ENCODE results near the gene TTLL11.

Gene TTLL11

DNA sequence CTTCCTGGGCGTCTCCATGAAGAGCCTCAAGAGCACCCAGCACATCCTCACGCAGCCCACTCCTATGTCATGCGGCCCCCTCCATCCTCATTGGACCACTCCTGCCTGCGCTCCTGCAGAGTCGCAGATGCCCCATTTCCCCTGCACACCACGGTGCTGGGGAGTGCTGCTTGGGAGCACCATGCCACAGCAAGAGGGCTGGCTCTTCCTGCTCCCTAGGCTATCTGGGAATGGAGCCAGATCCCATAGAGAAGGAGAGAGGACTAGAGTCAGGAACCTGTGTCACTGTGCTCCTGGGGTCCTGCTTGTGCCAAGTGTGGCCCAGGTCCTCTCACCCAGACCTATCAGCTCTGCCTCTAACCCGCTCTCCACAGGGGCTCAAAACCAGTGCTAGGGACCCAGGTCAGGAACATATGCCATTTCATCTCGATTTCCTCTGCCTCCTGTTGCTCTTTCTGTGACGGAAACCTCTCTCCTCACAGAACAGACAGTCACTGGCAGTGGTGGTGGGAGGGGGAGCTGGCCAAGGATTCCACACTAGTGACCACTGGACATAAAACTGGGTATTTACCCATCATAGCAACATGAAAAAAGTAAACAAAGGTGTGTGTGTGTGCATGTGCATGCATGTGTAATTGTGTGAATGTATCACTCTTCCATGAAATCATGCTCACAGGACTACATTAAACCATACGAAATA lies 178.4 kb downstream of the TTLL11 start:
- Histone ChIP-seq H3K4me1 (ENCODE audit: control insufficient read depth in 2 of 2, insufficient read depth in 2 of 2, low read length in 2 of 2) (peaks cover 6 to 20% of the 10 kb centered on the region in 2 donors), H3K9me3 (ENCODE audit: control insufficient read depth in 2 of 2, low read length in 2 of 2) (no peaks in the 10 kb centered on the region), H3K27ac (ENCODE audit: low read depth in 2 of 2, low read length in 2 of 2) (peak overlapping the region; percentile 67 to 69), H3K4me3 (ENCODE audit: low read length in 2 of 2) (no peak overlapping the region), H3K27me3 (ENCODE audit: control insufficient read depth in 2 of 2, insufficient read depth in 2 of 2, low read length in 2 of 2) (no peaks in the 10 kb centered on the region), H3K36me3 (ENCODE audit: control insufficient read depth in 2 of 2, insufficient read depth in 2 of 2, low read length in 2 of 2) (no peaks in the 10 kb centered on the region), H3K9ac (ENCODE audit: low read depth in 1 of 2, low read length in 2 of 2) (no peak overlapping the region)

DNA sequence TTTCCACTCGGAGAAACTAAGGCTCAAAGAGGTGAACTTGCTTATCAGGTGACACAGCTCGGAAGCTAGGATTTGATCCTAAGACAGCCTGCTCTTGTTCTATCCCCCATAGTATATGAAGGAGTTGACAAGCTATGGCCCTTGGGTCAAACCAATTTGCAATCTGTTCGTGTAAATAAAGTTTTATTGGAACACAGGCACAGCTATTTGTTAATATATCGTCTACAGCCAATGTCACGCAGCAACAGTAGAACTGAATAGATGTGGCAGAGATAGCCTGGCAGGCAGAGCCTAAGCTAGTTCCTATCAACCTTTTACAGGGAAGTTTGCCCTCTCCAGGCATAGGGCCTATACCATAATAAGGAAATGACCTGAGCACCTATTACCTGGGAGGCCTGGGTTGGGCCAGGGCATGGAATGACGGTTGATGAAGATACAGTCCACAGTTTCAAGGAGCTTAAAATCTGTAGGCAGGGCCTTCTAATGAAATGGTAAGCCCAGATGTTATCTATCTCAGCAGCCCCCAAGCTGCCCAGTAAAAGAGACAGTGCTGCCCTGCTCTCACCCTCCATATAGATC lies 179.0 kb downstream of the TTLL11 start:
- H3K27me3 ChIP-seq (ENCODE audit: control insufficient read depth in 2 of 2, insufficient read depth in 2 of 2, low read length in 2 of 2) = no peaks in the 10 kb centered on the region

GRCh38 chr9:121912812-121913627 lies 180.1 kb downstream of the TTLL11 start:
- Histone ChIP-seq H3K4me3 (ENCODE audit: low read length in 2 of 2) (no peak overlapping the region), H3K9me3 (ENCODE audit: control insufficient read depth in 2 of 2, low read length in 2 of 2) (no peaks in the 10 kb centered on the region), H3K36me3 (ENCODE audit: control insufficient read depth in 2 of 2, insufficient read depth in 2 of 2, low read length in 2 of 2) (no peaks in the 10 kb centered on the region), H3K9ac (ENCODE audit: low read depth in 1 of 2, low read length in 2 of 2) (no peak overlapping the region), H3K27me3 (ENCODE audit: control insufficient read depth in 2 of 2, insufficient read depth in 2 of 2, low read length in 2 of 2) (no peaks in the 10 kb centered on the region), H3K4me1 (ENCODE audit: control insufficient read depth in 2 of 2, insufficient read depth in 2 of 2, low read length in 2 of 2) (peaks cover 6 to 20% of the 10 kb centered on the region in 2 donors), H3K27ac (ENCODE audit: low read depth in 2 of 2, low read length in 2 of 2) (no peak overlapping the region)

More for the DNA sequence above, 179.0 kb downstream of the TTLL11 start:
- Histone ChIP-seq H3K4me1 (ENCODE audit: control insufficient read depth in 2 of 2, insufficient read depth in 2 of 2, low read length in 2 of 2) (peaks cover 6 to 20% of the 10 kb centered on the region in 2 donors), H3K9ac (ENCODE audit: low read depth in 1 of 2, low read length in 2 of 2) (no peak overlapping the region), H3K36me3 (ENCODE audit: control insufficient read depth in 2 of 2, insufficient read depth in 2 of 2, low read length in 2 of 2) (no peaks in the 10 kb centered on the region), H3K4me3 (ENCODE audit: low read length in 2 of 2) (no peak overlapping the region), H3K27ac (ENCODE audit: low read depth in 2 of 2, low read length in 2 of 2) (peak overlapping the region; percentile 67 to 69), H3K9me3 (ENCODE audit: control insufficient read depth in 2 of 2, low read length in 2 of 2) (no peaks in the 10 kb centered on the region)

- no peaks in the 10 kb centered on the region for H3K36me3 ChIP-seq (ENCODE audit: control insufficient read depth in 2 of 2, insufficient read depth in 2 of 2, low read length in 2 of 2)
- no peak overlapping the region for H3K27ac ChIP-seq (ENCODE audit: low read depth in 2 of 2, low read length in 2 of 2)
- no peak overlapping the region for H3K9ac ChIP-seq (ENCODE audit: low read depth in 1 of 2, low read length in 2 of 2)
- H3K4me3 ChIP-seq (ENCODE audit: low read length in 2 of 2) = no peak overlapping the region
- no peaks in the 10 kb centered on the region for H3K27me3 ChIP-seq (ENCODE audit: control insufficient read depth in 2 of 2, insufficient read depth in 2 of 2, low read length in 2 of 2)
- no peaks in the 10 kb centered on the region for H3K9me3 ChIP-seq (ENCODE audit: control insufficient read depth in 2 of 2, low read length in 2 of 2)
- peaks cover 6 to 20% of the 10 kb centered on the region in 2 donors for H3K4me1 ChIP-seq (ENCODE audit: control insufficient read depth in 2 of 2, insufficient read depth in 2 of 2, low read length in 2 of 2)
Observed at GRCh38 chr9:121910491-121911040, 182.5 kb downstream of the TTLL11 start.

DNA sequence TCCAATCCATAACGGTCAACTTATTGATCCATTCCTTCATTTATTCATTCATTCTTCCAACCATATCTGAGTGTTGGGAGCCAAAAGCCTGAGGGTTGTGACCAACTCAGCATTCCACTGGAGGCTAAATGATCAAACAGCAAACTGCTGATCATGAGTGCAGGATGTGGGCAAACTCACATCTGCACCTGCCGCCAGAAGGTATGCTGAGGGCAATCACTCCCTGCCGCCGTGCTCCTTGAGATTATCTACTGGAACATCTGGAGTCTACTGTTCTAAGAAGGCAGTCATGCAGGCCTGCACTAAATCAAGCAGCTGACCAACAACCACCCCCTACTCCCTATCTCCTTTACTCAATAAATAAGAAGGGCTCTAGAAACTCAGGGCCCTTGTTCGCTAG lies 184.0 kb downstream of the TTLL11 start:
- no peaks in the 10 kb centered on the region for H3K36me3 ChIP-seq (ENCODE audit: control insufficient read depth in 2 of 2, insufficient read depth in 2 of 2, low read length in 2 of 2)
- H3K4me1 ChIP-seq (ENCODE audit: control insufficient read depth in 2 of 2, insufficient read depth in 2 of 2, low read length in 2 of 2) = peaks cover 0 to 8% of the 10 kb centered on the region in 2 donors
- no peak overlapping the region for H3K27ac ChIP-seq (ENCODE audit: low read depth in 2 of 2, low read length in 2 of 2)
- no peaks in the 10 kb centered on the region for H3K9me3 ChIP-seq (ENCODE audit: control insufficient read depth in 2 of 2, low read length in 2 of 2)
- no peak overlapping the region for H3K9ac ChIP-seq (ENCODE audit: low read depth in 1 of 2, low read length in 2 of 2)
- no peak overlapping the region for H3K4me3 ChIP-seq (ENCODE audit: low read length in 2 of 2)
- H3K27me3 ChIP-seq (ENCODE audit: control insufficient read depth in 2 of 2, insufficient read depth in 2 of 2, low read length in 2 of 2) = no peaks in the 10 kb centered on the region

- Histone ChIP-seq H3K4me3 (ENCODE audit: low read length in 2 of 2) (no peak overlapping the region), H3K4me1 (ENCODE audit: control insufficient read depth in 2 of 2, insufficient read depth in 2 of 2, low read length in 2 of 2) (no peaks in the 10 kb centered on the region), H3K36me3 (ENCODE audit: control insufficient read depth in 2 of 2, insufficient read depth in 2 of 2, low read length in 2 of 2) (no peaks in the 10 kb centered on the region), H3K27me3 (ENCODE audit: control insufficient read depth in 2 of 2, insufficient read depth in 2 of 2, low read length in 2 of 2) (no peaks in the 10 kb centered on the region), H3K9ac (ENCODE audit: low read depth in 1 of 2, low read length in 2 of 2) (no peak overlapping the region), H3K9me3 (ENCODE audit: control insufficient read depth in 2 of 2, low read length in 2 of 2) (no peaks in the 10 kb centered on the region), H3K27ac (ENCODE audit: low read depth in 2 of 2, low read length in 2 of 2) (no peak overlapping the region)
Observed at GRCh38 chr9:121906074-121906870, 186.8 kb downstream of the TTLL11 start.

DNA sequence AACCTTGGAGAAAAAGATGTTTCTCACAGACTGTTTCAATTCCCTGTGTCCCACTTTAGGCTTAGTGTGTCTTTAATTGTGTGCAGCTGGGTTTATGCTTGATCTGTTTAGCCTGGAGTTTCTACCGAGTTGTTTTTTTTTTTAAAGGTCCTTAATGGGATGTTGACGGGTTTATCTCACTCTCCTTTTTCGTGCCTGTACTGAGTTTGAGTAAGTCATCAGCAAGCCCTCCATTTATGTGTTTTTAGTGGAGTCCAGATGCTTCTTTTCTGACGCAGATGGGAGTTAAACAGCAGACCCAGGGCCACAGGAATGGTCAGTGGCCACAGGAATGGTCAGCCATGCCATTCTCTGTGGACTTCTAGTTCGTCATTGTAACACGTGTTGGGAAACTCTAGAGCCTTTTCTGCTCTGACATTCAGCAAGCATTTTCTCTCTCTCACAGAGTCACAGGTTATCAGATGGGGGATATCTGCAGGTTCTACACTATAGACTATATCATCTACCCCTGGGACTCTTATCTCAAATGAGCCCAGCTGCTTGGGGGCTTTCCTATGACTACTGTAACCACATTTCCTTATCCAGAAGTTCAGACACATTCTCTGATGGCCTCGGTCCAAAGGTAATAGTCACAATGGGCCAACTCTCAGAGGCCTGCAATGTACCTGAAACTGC lies 190.5 kb downstream of the TTLL11 start:
- Histone ChIP-seq H3K27me3 (ENCODE audit: control insufficient read depth in 2 of 2, insufficient read depth in 2 of 2, low read length in 2 of 2) (no peaks in the 10 kb centered on the region), H3K9me3 (ENCODE audit: control insufficient read depth in 2 of 2, low read length in 2 of 2) (no peaks in the 10 kb centered on the region), H3K4me1 (ENCODE audit: control insufficient read depth in 2 of 2, insufficient read depth in 2 of 2, low read length in 2 of 2) (no peaks in the 10 kb centered on the region), H3K4me3 (ENCODE audit: low read length in 2 of 2) (no peak overlapping the region), H3K27ac (ENCODE audit: low read depth in 2 of 2, low read length in 2 of 2) (no peak overlapping the region), H3K36me3 (ENCODE audit: control insufficient read depth in 2 of 2, insufficient read depth in 2 of 2, low read length in 2 of 2) (no peaks in the 10 kb centered on the region), H3K9ac (ENCODE audit: low read depth in 1 of 2, low read length in 2 of 2) (no peak overlapping the region)

- no peak overlapping the region for H3K4me3 ChIP-seq (ENCODE audit: low read length in 2 of 2)
- H3K27ac ChIP-seq (ENCODE audit: low read depth in 2 of 2, low read length in 2 of 2) = no peak overlapping the region
- no peak overlapping the region for H3K9ac ChIP-seq (ENCODE audit: low read depth in 1 of 2, low read length in 2 of 2)
- H3K4me1 ChIP-seq (ENCODE audit: control insufficient read depth in 2 of 2, insufficient read depth in 2 of 2, low read length in 2 of 2) = no peaks in the 10 kb centered on the region
- no peaks in the 10 kb centered on the region for H3K36me3 ChIP-seq (ENCODE audit: control insufficient read depth in 2 of 2, insufficient read depth in 2 of 2, low read length in 2 of 2)
- H3K9me3 ChIP-seq (ENCODE audit: control insufficient read depth in 2 of 2, low read length in 2 of 2) = no peaks in the 10 kb centered on the region
- no peaks in the 10 kb centered on the region for H3K27me3 ChIP-seq (ENCODE audit: control insufficient read depth in 2 of 2, insufficient read depth in 2 of 2, low read length in 2 of 2)
Observed at GRCh38 chr9:121901616-121902015, 191.5 kb downstream of the TTLL11 start.

GRCh38 chr9:121900163-121900562 lies 192.9 kb downstream of the TTLL11 start:
- H3K27me3 ChIP-seq (ENCODE audit: control insufficient read depth in 2 of 2, insufficient read depth in 2 of 2, low read length in 2 of 2) = no peaks in the 10 kb centered on the region
- H3K4me3 ChIP-seq (ENCODE audit: low read length in 2 of 2) = no peak overlapping the region
- no peaks in the 10 kb centered on the region for H3K36me3 ChIP-seq (ENCODE audit: control insufficient read depth in 2 of 2, insufficient read depth in 2 of 2, low read length in 2 of 2)
- H3K4me1 ChIP-seq (ENCODE audit: control insufficient read depth in 2 of 2, insufficient read depth in 2 of 2, low read length in 2 of 2) = no peaks in the 10 kb centered on the region
- no peaks in the 10 kb centered on the region for H3K9me3 ChIP-seq (ENCODE audit: control insufficient read depth in 2 of 2, low read length in 2 of 2)
- H3K27ac ChIP-seq (ENCODE audit: low read depth in 2 of 2, low read length in 2 of 2) = no peak overlapping the region
- H3K9ac ChIP-seq (ENCODE audit: low read depth in 1 of 2, low read length in 2 of 2) = no peak overlapping the region

Measured in mucosa of rectum (tissue), 2 donors.